Pancreas (tissue), 10 donors: ENCODE data around the gene IRF9. TPM values are rescaled to one million over a fixed set of nuclear protein-coding genes. Genes with fewer than 3 reads are reported as not detected.

Experiments used
- ATAC-seq, 4 donors: fragments of 200-7000 bp; cut with Tn5 transposase; one replicate each; pipeline versions ENCODE4 v1.8.0 to v1.9.1; 2020; ENCODE audit warnings: mild to moderate bottlenecking in 4 of 4, moderate library complexity in 4 of 4
- DNase-seq, 6 donors: peaks; one replicate each; pipeline ENCODE4 v3.0.0-alpha.2; 2020
- FAIRE-seq: peaks from 2 replicates; lab custom pipeline; 2012; peaks lifted over from hg19 to GRCh38; lab: Jason Lieb, UNC
- H3K27ac ChIP-seq, 4 donors: fragments of 200-600 bp; sonication (generic); 1 replicate in 3 of 4; 2 replicates in 1 of 4; pipeline versions ENCODE4 v1.5.0 to v1.8.0; 2020
- H3K27me3 ChIP-seq, 4 donors: fragments of 200-600 bp; one replicate each; pipeline ENCODE4 v1.8.0; 2021
- H3K36me3 ChIP-seq, 3 donors: fragments of 200-600 bp; sonication (generic) in 1 of 3; one replicate each; pipeline versions ENCODE4 v1.5.0 to v1.8.0; 2020 to 2021
- H3K4me1 ChIP-seq, 3 donors: fragments of 200-600 bp; one replicate each; pipeline ENCODE4 v1.8.0; 2021
- H3K4me3 ChIP-seq, 4 donors: fragments of 200-600 bp; sonication (generic) in 2 of 4; one replicate each; pipeline versions ENCODE4 v1.5.0 to v1.8.0; 2020 to 2021
- H3K9me3 ChIP-seq, 4 donors: fragments of 200-600 bp; one replicate each; pipeline ENCODE4 v1.8.0; 2021
- CTCF ChIP-seq, 4 donors: fragments of 200-600 bp; sonication (generic) in 3 of 4; IDR thresholded peaks; one replicate each; pipeline versions ENCODE4 v1.5.0 to v1.8.0; 2021; ENCODE audit warnings: antibody characterized with exemption in 4 of 4
- WGBS, 2 donors: extraction: QIAGEN DNeasy Blood & Tissue Kit; methylation state at CpG; one replicate each; pipeline ENCODE4 v1.1.7; 2013; 5-methylcytosine and 5-hydroxymethylcytosine counted together
- intact Hi-C, 3 donors: fragments of 100-400 bp; cut with DNase I; formaldehyde crosslinking; loops; one replicate each; pipeline versions ENCODE4 v1.11.1 to v1.14.2; 2022
- polyA plus RNA-seq, 2 donors: library from polyadenylated mRNA; stranded (reverse); fragments of 200-250 nt; gene quantifications; one replicate each; pipeline ENCODE4 v1.2.3, GENCODE V29; 2013
- total RNA-seq, 6 donors: library from RNA; stranded (reverse); fragmentation: NEBNext Ultra II Directional in 4 of 6; extraction: Animal tissue kit (Norgen Biotek cat#: 25700) in 4 of 6; gene quantifications; one replicate each; pipeline versions ENCODE4 v1.2.1 to v1.2.4, GENCODE V29; 2021 to 2023
- donor health status: healthy with polysubstance abuse.
- donor health status: DM: no; HTN: no; CAD: no; lungs with moderate emphysema.
- donor health status: DM: no; HTN: no; CAD: no.
- donor health status: control.
- donor health status: control.
- donor health status: Bipolar disorder and iron deficiency.
- donor health status: DM: yes; HTN: yes; CAD: no.
- donor health status: DM: no; HTN: no; CAD: no.
- donor health status: DM: no; HTN: no; CAD: no.
- donor health status: DM: yes; HTN: yes; CAD: no.

IRF9 gene
- total and polyA plus RNA-seq, 8 donors, result 20.3 to 60.8 (median 37.3) TPM

DNA sequence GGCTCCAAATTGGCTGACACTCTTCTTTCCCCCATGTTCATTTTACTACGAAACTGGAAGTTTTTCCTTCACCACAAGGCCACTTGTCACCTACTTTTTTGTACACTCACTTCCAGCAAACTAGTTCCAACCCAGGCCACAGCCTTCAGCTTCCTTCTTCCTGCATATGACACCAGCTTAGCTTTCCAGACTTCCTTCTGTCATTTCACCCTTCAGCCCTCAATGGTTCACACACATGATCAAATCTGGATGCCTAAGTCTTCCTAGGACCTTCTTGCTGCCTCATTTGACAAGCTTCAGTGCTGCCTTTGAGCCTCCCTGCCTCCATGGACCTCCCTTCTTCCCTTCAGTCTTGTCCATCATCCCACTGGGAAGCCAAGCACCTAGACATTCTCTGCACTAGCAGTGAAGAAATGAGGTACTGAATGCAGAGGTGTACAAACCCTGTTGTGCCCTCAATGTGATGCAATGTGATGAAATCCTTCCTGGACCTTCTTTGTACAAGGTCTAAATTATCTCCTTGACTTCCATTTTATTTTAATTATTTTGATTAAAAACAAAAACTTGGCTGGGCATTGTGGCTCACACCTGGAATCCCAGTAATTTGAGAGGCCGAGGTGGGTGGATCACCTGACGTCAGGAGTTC lies 6.5 kb downstream of the IRF9 start:
- ATAC-seq (no peak), DNase-seq (no peak), FAIRE-seq (no peak)
- no peaks in the 10 kb centered on the region for H3K9me3 ChIP-seq
- no peak for TF ChIP-seq CTCF (IDR thresholded peaks at IDR 0.05)
- peaks cover 5 to 45% (median 24%) of the 10 kb centered on the region in 3 donors for H3K36me3 ChIP-seq
- no peak overlapping the region for H3K27ac ChIP-seq
- intact Hi-C loops, result no loop called here
- H3K4me1 ChIP-seq, result peaks cover 0 to 6% (median 0%) of the 10 kb centered on the region in 3 donors
- no peak overlapping the region for H3K4me3 ChIP-seq
- 81 to 97% methylated on average over 3 of the region's 3 CpGs for WGBS, 2 donors
- H3K27me3 ChIP-seq, result no peaks in the 10 kb centered on the region

DNA sequence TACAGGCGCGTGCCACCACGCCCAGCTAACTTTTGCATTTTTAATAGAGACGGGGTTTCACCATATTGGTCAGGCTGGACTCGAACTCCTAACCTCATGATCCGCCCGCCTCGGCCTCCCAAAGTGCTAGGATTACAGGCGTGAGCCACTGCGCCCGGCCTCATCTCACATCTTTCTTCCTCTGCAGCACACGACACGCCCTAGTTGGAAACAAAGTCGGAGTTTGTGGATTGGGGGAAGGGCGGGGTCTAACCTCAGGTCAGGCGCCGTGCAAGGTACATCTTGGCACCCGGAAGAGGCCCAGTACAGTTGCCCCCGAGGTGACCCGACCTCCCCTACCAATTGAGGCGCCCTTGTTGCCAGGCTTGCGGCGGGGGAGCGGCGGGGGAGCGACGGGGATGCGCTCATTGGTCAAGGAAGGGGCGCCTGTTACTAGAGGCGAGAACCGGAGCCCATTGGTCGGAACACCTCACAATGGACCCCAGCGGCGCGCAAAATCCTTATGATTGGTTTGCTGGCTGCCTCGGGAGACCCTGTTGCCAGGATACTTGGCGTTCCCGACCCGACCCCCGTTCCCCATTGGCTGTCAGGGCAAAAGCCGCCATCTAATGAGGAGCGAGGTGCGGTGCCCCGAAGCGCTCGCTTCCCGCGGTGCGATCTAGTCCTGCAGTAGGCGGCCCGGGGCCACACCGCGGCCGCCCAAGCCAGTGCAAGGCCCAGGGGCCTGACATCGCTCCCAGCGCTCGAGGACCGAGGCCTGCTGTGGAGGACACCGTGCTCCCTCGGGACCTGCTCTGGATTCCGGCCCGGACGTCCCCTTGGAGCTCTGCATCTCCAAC lies 10.6 kb downstream of the IRF9 start, which contains the start of gene REC8:
TSS of gene REC8 (plus strand) at position 659 of the 839 bp plus-strand sequence. CDS start 473 bp downstream, outside the sequence.
- peak; percentile 28 to 87 (median 80) for ATAC-seq
- peak in 3 of 6 donors; percentile 43 to 82 (median 45) for DNase-seq
- H3K4me3 ChIP-seq, result peak within 1 kb of the TSS in 1 of 4 donors; percentile 20
- no peak for TF ChIP-seq CTCF (IDR thresholded peaks at IDR 0.05)
- no peaks in the 10 kb centered on the region for H3K27me3 ChIP-seq
- intact Hi-C loops, result no loop called here
- H3K36me3 ChIP-seq, result peaks cover 0 to 12% (median 8%) of the 10 kb centered on the region in 3 donors
- no peaks in the 10 kb centered on the region for H3K4me1 ChIP-seq
- no peak within 1 kb of the TSS for H3K27ac ChIP-seq
- FAIRE-seq, result no peak
- no peaks in the 10 kb centered on the region for H3K9me3 ChIP-seq
- WGBS, 2 donors, result 62 to 67% methylated on average over 63 of the region's 63 CpGs

- no peaks in the 10 kb centered on the region for H3K9me3 ChIP-seq
- ATAC-seq, result peak in 2 of 4 donors; percentile 14 to 34
- no peak for FAIRE-seq
- no peak for DNase-seq
- H3K36me3 ChIP-seq, result peaks cover 0 to 12% (median 8%) of the 10 kb centered on the region in 3 donors
- H3K27me3 ChIP-seq, result no peaks in the 10 kb centered on the region
- TF ChIP-seq CTCF (IDR thresholded peaks at IDR 0.05), result no peak
- H3K27ac ChIP-seq, result no peak overlapping the region
- H3K4me1 ChIP-seq, result no peaks in the 10 kb centered on the region
- 77% methylated on average over 30 of the region's 30 CpGs for WGBS, 2 donors
- intact Hi-C loops, result no loop called here
- peak overlapping the region in 1 of 4 donors; percentile 20 for H3K4me3 ChIP-seq
These were observed 11.3 kb downstream of the IRF9 start for GRCh38 chr14:24172261-24172860.

DNA sequence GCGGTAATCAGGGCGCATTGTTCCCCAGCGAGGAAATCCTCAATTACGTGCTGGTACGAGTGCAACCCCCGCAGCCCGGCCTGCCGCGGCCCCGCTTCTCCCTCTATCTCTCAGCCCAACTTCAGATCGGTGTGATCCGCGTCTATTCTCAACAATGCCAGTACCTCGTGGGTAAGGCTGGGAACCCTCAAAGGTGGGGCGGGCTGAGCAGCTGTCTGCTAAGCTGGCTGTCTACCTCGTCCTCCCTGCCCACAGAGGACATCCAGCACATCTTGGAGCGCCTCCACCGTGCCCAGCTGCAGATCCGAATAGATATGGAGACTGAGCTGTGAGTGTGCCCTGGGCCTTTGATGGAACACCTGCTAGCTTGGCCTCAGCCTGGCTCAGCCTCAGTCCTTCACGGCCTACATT lies 11.8 kb downstream of the IRF9 start:
- WGBS, 2 donors, result 83 to 86% methylated on average over 20 of the region's 20 CpGs
- Histone ChIP-seq H3K4me3 (no peak overlapping the region), H3K27me3 (no peaks in the 10 kb centered on the region), H3K9me3 (no peaks in the 10 kb centered on the region), H3K27ac (no peak overlapping the region), H3K36me3 (peaks cover 0 to 12% (median 12%) of the 10 kb centered on the region in 3 donors), H3K4me1 (no peaks in the 10 kb centered on the region)
- DNase-seq (no peak), FAIRE-seq (no peak), ATAC-seq (peak in 1 of 4 donors; percentile 3)
- intact Hi-C loops, result no loop called here
- no peak for TF ChIP-seq CTCF (IDR thresholded peaks at IDR 0.05)
